Measurements from ENCODE around the gene NUP62.

NUP62 gene

GRCh38 chr19:49857061-49857837 is 72.1 kb downstream of the NUP62 start:
- peaks cover 40% of the 10 kb centered on the region for H3K36me3 ChIP-seq (ENCODE audit: control insufficient read depth, low read depth, low read length)
- no peaks in the 10 kb centered on the region for H3K9me3 ChIP-seq (ENCODE audit: control insufficient read depth, low read depth, low read length)
- H3K9ac ChIP-seq (ENCODE audit: low read length): no peak overlapping the region
- no peak overlapping the region for H3K4me3 ChIP-seq (ENCODE audit: low read length)
- no peak overlapping the region for H3K27ac ChIP-seq (ENCODE audit: low read length)
- H3K27me3 ChIP-seq (ENCODE audit: control insufficient read depth, insufficient read depth, low read length): no peaks in the 10 kb centered on the region
- H3K4me1 ChIP-seq (ENCODE audit: control insufficient read depth, low read depth, low read length): peaks cover 4% of the 10 kb centered on the region
